HepG2 (cell line): ENCODE results near the gene PTPN3. TPM values are rescaled to one million over a fixed set of nuclear protein-coding genes. Genes with fewer than 3 reads are reported as not detected.

Experiments
- ARNTL ChIP-seq: sonication (generic); formaldehyde crosslinking; IDR thresholded peaks from 2 replicates; pipeline ENCODE4 v1.4.0; 2020; ENCODE audit warnings: mild to moderate bottlenecking, missing genetic modification reagents
- BRD4 ChIP-seq: sonication (generic); formaldehyde crosslinking; IDR thresholded peaks from 2 replicates; pipeline ENCODE4 v1.4.0; 2020; ENCODE audit warnings: missing genetic modification reagents
- CBX5 ChIP-seq: sonication (generic); formaldehyde crosslinking; IDR thresholded peaks from 2 replicates; pipeline ENCODE4 v1.4.0; 2020; ENCODE audit warnings: missing genetic modification reagents, borderline replicate concordance
- MAFK ChIP-seq, 2 experiments: IDR thresholded peaks in 1 of 2; conservative IDR thresholded peaks in 1 of 2; 2 replicates each; pipeline ENCODE4 v1.6.1; 2011; ENCODE audit warnings: improper control_type of control experiment in 2 of 2, low read length in 2 of 2
- NBN ChIP-seq: fragments of 450-650 bp; conservative IDR thresholded peaks from 2 replicates; pipeline ENCODE4 v1.6.1; 2017
- ZFP82 ChIP-seq: sonication (generic); formaldehyde crosslinking; IDR thresholded peaks from 2 replicates; pipeline ENCODE4 v1.5.1; 2020; ENCODE audit warnings: mild to moderate bottlenecking, missing genetic modification reagents, borderline replicate concordance
- ZNF441 ChIP-seq: sonication (generic); formaldehyde crosslinking; IDR thresholded peaks from 2 replicates; pipeline ENCODE4 v1.7.0; 2021; ENCODE audit warnings: missing genetic modification reagents, borderline replicate concordance
- ZNF446 ChIP-seq: sonication (generic); formaldehyde crosslinking; IDR thresholded peaks from 2 replicates; pipeline ENCODE4 v1.5.0; 2020; ENCODE audit warnings: mild to moderate bottlenecking, missing genetic modification reagents
- ZNF572 ChIP-seq: sonication (generic); formaldehyde crosslinking; IDR thresholded peaks from 2 replicates; pipeline ENCODE4 v1.5.1; 2020; ENCODE audit warnings: mild to moderate bottlenecking, missing genetic modification reagents
- ZNF766 ChIP-seq: sonication (generic); formaldehyde crosslinking; IDR thresholded peaks from 2 replicates; pipeline ENCODE4 v1.5.0; 2020; ENCODE audit warnings: missing genetic modification reagents, borderline replicate concordance
- ZNF772 ChIP-seq: sonication (generic); formaldehyde crosslinking; IDR thresholded peaks from 2 replicates; pipeline ENCODE4 v1.5.0; 2020; ENCODE audit warnings: mild to moderate bottlenecking, missing genetic modification reagents
- polyA plus RNA-seq, 8 experiments: library from polyadenylated mRNA; depleted of rRNA in 3 of 8; stranded (reverse) in 7 of 8; unstranded in 1 of 8; fragments of >200 nt; fragmentation: Illumina TruSeq in 4 of 8; extraction: Trizol in 4 of 8; gene quantifications; 2 replicates each; pipeline versions ENCODE4 v1.2.1 to v1.2.3, GENCODE V29; 2011 to 2016; ENCODE audit warnings: low read depth in 4 of 8, missing spikeins in 1 of 8, mixed read lengths in 1 of 8; ENCODE audit not compliant: insufficient read depth in 1 of 8
- total RNA-seq, 5 experiments: library from RNA; depleted of rRNA; stranded (reverse); fragments of >200 nt; fragmentation: Illumina TruSeq; extraction: Trizol; gene quantifications; 2 replicates each; pipeline ENCODE4 v1.2.3, GENCODE V29; 2016; ENCODE audit warnings: low read depth in 1 of 5
- TF ChIP-seq, protein P1 (sequence below): sonication (generic); formaldehyde crosslinking; IDR thresholded peaks from 2 replicates; pipeline ENCODE4 v1.4.0; 2020; ENCODE audit warnings: missing genetic modification reagents
- TF ChIP-seq, protein P2 (sequence below): sonication (generic); formaldehyde crosslinking; IDR thresholded peaks from 2 replicates; pipeline ENCODE4 v1.4.0; 2020; ENCODE audit warnings: missing genetic modification reagents
- TF ChIP-seq, protein P3 (sequence below): sonication (generic); formaldehyde crosslinking; IDR thresholded peaks from 2 replicates; pipeline ENCODE4 v1.5.1; 2020; ENCODE audit warnings: mild to moderate bottlenecking, missing genetic modification reagents, moderate library complexity
- TF ChIP-seq, protein P4 (sequence below): sonication (generic); formaldehyde crosslinking; IDR thresholded peaks from 2 replicates; pipeline ENCODE4 v1.4.0; 2020; ENCODE audit warnings: mild to moderate bottlenecking, missing genetic modification reagents
- TF ChIP-seq, protein P5 (sequence below): sonication (generic); formaldehyde crosslinking; IDR thresholded peaks from 2 replicates; pipeline ENCODE4 v1.4.0; 2020; ENCODE audit warnings: missing genetic modification reagents
- TF ChIP-seq, protein P6 (sequence below): sonication (generic); formaldehyde crosslinking; IDR thresholded peaks from 2 replicates; pipeline ENCODE4 v1.9.0; 2022; ENCODE audit warnings: missing genetic modification reagents, mild to moderate bottlenecking, borderline replicate concordance
- TF ChIP-seq, protein P7 (sequence below): sonication (generic); formaldehyde crosslinking; IDR thresholded peaks from 2 replicates; pipeline ENCODE4 v1.4.0; 2020; ENCODE audit warnings: missing genetic modification reagents, borderline replicate concordance

Gene PTPN3
- total and polyA plus RNA-seq, 2 of the 13 experiments (the other 11 are each of a cell fraction or from before 2014, with no cell fraction given), result 5.6 to 20.5 TPM

DNA sequence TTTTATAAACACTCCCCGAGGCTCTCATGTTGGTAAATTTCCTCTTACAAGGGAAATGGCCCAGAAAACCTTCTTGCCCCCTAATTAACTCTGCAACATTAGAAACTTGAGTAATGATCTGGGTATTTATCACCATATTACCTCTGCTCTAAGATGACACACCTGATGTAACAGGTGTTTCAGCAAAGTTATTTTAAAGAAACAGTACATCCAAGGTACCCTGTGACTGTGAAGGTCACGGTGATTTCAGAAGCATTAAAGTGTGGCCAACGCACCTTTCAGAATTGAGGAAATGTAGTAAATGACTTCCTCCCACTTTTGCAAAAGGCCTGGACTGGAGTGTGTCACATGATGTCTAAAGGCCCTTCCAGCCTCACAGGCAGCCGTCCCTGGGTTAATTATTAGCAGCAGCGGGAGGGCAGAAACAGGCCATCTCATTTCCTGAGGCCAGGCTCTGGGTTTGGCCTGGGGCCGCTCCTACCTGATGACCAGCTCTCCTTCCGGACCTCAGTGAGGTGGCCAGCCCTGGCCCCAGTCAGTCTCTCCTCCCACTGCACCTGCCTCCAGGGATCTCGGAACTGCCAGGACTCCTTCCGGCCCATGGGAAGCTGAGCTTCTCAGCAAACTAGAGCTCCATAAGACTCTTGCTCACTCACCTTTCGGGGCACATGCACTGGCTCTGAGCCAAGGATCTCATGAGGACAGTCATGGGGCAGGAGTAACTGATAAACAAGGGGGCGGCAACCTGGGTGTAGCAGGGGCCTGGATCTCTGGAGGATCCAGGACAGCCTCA is 20.7 kb downstream of the PTPN3 start (continued):
- TF ChIP-seq ARNTL (CRISPR knock-in tag), result peak; percentile 34; the same call in 1 of the 2 replicates
- no peak for TF ChIP-seq ZFP82
- peak; percentile 36; the same call in 1 of the 2 replicates for TF ChIP-seq BRD4 (CRISPR knock-in tag)
- TF ChIP-seq, protein P1, sequence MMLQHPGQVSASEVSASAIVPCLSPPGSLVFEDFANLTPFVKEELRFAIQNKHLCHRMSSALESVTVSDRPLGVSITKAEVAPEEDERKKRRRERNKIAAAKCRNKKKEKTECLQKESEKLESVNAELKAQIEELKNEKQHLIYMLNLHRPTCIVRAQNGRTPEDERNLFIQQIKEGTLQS (CRISPR knock-in tag), result no peak; the same call in 1 of the 2 replicates
- TF ChIP-seq NBN, result no peak
- TF ChIP-seq ZNF572 (CRISPR knock-in tag), result peak; percentile 79
- no peak; the same call in 1 of the 2 replicates for TF ChIP-seq ZNF766 (CRISPR knock-in tag)
- TF ChIP-seq ZNF441 (CRISPR knock-in tag), result no peak
- no peak for TF ChIP-seq ZNF446 (CRISPR knock-in tag)
- TF ChIP-seq, protein P2, sequence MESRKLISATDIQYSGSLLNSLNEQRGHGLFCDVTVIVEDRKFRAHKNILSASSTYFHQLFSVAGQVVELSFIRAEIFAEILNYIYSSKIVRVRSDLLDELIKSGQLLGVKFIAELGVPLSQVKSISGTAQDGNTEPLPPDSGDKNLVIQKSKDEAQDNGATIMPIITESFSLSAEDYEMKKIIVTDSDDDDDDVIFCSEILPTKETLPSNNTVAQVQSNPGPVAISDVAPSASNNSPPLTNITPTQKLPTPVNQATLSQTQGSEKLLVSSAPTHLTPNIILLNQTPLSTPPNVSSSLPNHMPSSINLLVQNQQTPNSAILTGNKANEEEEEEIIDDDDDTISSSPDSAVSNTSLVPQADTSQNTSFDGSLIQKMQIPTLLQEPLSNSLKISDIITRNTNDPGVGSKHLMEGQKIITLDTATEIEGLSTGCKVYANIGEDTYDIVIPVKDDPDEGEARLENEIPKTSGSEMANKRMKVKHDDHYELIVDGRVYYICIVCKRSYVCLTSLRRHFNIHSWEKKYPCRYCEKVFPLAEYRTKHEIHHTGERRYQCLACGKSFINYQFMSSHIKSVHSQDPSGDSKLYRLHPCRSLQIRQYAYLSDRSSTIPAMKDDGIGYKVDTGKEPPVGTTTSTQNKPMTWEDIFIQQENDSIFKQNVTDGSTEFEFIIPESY (CRISPR knock-in tag), result no peak
- TF ChIP-seq, protein P3, sequence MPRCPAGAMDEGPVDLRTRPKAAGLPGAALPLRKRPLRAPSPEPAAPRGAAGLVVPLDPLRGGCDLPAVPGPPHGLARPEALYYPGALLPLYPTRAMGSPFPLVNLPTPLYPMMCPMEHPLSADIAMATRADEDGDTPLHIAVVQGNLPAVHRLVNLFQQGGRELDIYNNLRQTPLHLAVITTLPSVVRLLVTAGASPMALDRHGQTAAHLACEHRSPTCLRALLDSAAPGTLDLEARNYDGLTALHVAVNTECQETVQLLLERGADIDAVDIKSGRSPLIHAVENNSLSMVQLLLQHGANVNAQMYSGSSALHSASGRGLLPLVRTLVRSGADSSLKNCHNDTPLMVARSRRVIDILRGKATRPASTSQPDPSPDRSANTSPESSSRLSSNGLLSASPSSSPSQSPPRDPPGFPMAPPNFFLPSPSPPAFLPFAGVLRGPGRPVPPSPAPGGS (CRISPR knock-in tag), result no peak
- TF ChIP-seq CBX5 (CRISPR knock-in tag), result peak; percentile 40; the same call in 1 of the 2 replicates
- TF ChIP-seq, protein P4, sequence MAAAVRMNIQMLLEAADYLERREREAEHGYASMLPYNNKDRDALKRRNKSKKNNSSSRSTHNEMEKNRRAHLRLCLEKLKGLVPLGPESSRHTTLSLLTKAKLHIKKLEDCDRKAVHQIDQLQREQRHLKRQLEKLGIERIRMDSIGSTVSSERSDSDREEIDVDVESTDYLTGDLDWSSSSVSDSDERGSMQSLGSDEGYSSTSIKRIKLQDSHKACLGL (CRISPR knock-in tag), result no peak
- TF ChIP-seq, protein P5, sequence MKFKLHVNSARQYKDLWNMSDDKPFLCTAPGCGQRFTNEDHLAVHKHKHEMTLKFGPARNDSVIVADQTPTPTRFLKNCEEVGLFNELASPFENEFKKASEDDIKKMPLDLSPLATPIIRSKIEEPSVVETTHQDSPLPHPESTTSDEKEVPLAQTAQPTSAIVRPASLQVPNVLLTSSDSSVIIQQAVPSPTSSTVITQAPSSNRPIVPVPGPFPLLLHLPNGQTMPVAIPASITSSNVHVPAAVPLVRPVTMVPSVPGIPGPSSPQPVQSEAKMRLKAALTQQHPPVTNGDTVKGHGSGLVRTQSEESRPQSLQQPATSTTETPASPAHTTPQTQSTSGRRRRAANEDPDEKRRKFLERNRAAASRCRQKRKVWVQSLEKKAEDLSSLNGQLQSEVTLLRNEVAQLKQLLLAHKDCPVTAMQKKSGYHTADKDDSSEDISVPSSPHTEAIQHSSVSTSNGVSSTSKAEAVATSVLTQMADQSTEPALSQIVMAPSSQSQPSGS (CRISPR knock-in tag), result 0 out of 2 replicates have a peak, but pooled peaks have one; percentile 42
- TF ChIP-seq, protein P6, sequence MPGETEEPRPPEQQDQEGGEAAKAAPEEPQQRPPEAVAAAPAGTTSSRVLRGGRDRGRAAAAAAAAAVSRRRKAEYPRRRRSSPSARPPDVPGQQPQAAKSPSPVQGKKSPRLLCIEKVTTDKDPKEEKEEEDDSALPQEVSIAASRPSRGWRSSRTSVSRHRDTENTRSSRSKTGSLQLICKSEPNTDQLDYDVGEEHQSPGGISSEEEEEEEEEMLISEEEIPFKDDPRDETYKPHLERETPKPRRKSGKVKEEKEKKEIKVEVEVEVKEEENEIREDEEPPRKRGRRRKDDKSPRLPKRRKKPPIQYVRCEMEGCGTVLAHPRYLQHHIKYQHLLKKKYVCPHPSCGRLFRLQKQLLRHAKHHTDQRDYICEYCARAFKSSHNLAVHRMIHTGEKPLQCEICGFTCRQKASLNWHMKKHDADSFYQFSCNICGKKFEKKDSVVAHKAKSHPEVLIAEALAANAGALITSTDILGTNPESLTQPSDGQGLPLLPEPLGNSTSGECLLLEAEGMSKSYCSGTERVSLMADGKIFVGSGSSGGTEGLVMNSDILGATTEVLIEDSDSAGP (CRISPR knock-in tag), result peak; percentile 87
- TF ChIP-seq ZNF772 (CRISPR knock-in tag), result no peak; the same call in 1 of the 2 replicates
- TF ChIP-seq, protein P7, sequence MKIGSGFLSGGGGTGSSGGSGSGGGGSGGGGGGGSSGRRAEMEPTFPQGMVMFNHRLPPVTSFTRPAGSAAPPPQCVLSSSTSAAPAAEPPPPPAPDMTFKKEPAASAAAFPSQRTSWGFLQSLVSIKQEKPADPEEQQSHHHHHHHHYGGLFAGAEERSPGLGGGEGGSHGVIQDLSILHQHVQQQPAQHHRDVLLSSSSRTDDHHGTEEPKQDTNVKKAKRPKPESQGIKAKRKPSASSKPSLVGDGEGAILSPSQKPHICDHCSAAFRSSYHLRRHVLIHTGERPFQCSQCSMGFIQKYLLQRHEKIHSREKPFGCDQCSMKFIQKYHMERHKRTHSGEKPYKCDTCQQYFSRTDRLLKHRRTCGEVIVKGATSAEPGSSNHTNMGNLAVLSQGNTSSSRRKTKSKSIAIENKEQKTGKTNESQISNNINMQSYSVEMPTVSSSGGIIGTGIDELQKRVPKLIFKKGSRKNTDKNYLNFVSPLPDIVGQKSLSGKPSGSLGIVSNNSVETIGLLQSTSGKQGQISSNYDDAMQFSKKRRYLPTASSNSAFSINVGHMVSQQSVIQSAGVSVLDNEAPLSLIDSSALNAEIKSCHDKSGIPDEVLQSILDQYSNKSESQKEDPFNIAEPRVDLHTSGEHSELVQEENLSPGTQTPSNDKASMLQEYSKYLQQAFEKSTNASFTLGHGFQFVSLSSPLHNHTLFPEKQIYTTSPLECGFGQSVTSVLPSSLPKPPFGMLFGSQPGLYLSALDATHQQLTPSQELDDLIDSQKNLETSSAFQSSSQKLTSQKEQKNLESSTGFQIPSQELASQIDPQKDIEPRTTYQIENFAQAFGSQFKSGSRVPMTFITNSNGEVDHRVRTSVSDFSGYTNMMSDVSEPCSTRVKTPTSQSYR (CRISPR knock-in tag), result 0 out of 2 replicates have a peak, but pooled peaks have one; percentile 5
- TF ChIP-seq MAFK (conservative IDR thresholded peaks at IDR 0.05 in 1 of 2, IDR thresholded peaks at IDR 0.05 in 1 of 2; ENCODE audit: low read length in 2 of 2), result no peak
